CD8-positive, alpha-beta memory T cell (primary cell): ENCODE data around the gene CTNNA3. TPM values are rescaled to one million over a fixed set of nuclear protein-coding genes. Genes with fewer than 3 reads are reported as not detected.

Source experiments
- CTCF ChIA-PET: fragments of 350-600 bp; sonication (Branson Sonifier 250); formaldehyde crosslinking; loops from one replicate; lab custom pipeline; 2021; ENCODE audit warnings: antibody characterized with exemption; lab: Charles Lee
- POLR2A ChIA-PET: fragments of 350-600 bp; sonication (Branson Sonifier 250); formaldehyde crosslinking; loops from one replicate; lab custom pipeline; 2021; ENCODE audit warnings: antibody characterized with exemption; lab: Charles Lee
- DNase-seq, 5 donors: peaks; one replicate each; pipeline versions ENCODE4 v3.0.0 to v3.0.0-alpha.2; 2020 to 2022; ENCODE audit warnings: mixed read lengths in 1 of 5
- H3K27ac ChIP-seq: one replicate; pipeline ENCODE4 v1.7.0; 2013; ENCODE audit warnings: low read depth, mild to moderate bottlenecking, low read length, moderate library complexity
- H3K27me3 ChIP-seq: 2 replicates; pipeline ENCODE4 v1.7.0; 2013; ENCODE audit warnings: low read length, mild to moderate bottlenecking; ENCODE audit not compliant: insufficient read depth, poor library complexity, severe bottlenecking
- H3K36me3 ChIP-seq: 2 replicates; pipeline ENCODE4 v1.7.0; 2013; ENCODE audit warnings: mild to moderate bottlenecking, low read length, moderate library complexity; ENCODE audit not compliant: insufficient read depth
- H3K4me1 ChIP-seq: 2 replicates; pipeline ENCODE4 v1.7.0; 2013; ENCODE audit warnings: mild to moderate bottlenecking, low read length, moderate library complexity; ENCODE audit not compliant: insufficient read depth
- H3K4me3 ChIP-seq: 2 replicates; pipeline ENCODE4 v1.7.0; 2013; ENCODE audit warnings: mild to moderate bottlenecking, low read length
- H3K9me3 ChIP-seq: 2 replicates; pipeline ENCODE4 v1.7.0; 2013; ENCODE audit warnings: mild to moderate bottlenecking, low read length
- H3K27ac Mint-ChIP-seq, 8 donors: one replicate each; pipeline ENCODE4 v1.8.0; 2020 to 2021; ENCODE audit warnings: mixed read lengths in 8 of 8, mild to moderate bottlenecking in 6 of 8, inconsistent platforms in 3 of 8, moderate library complexity in 3 of 8
- H3K27me3 Mint-ChIP-seq, 2 donors: one replicate each; pipeline ENCODE4 v1.8.0; 2020 to 2021; ENCODE audit warnings: mixed read lengths in 2 of 2, mild to moderate bottlenecking in 1 of 2, moderate library complexity in 1 of 2
- H3K36me3 Mint-ChIP-seq, 3 donors: one replicate each; pipeline ENCODE4 v1.8.0; 2020 to 2021; ENCODE audit warnings: mixed read lengths in 3 of 3, inconsistent platforms in 1 of 3, mild to moderate bottlenecking in 1 of 3
- H3K4me1 Mint-ChIP-seq, 3 donors: one replicate each; pipeline ENCODE4 v1.8.0; 2020 to 2021; ENCODE audit warnings: mixed read lengths in 3 of 3, inconsistent platforms in 1 of 3, mild to moderate bottlenecking in 1 of 3
- H3K4me3 Mint-ChIP-seq, 7 donors: one replicate each; pipeline ENCODE4 v1.8.0; 2020 to 2021; ENCODE audit warnings: mixed read lengths in 7 of 7, mild to moderate bottlenecking in 6 of 7, moderate library complexity in 4 of 7, inconsistent platforms in 2 of 7
- H3K9me3 Mint-ChIP-seq, 5 donors: one replicate each; pipeline ENCODE4 v1.8.0; 2020 to 2022; ENCODE audit warnings: mixed read lengths in 5 of 5, mild to moderate bottlenecking in 3 of 5, moderate library complexity in 2 of 5, inconsistent platforms in 1 of 5
- polyA plus RNA-seq: library from polyadenylated mRNA; unstranded; fragments of 300-500 nt; fragmentation: Illumina TruSeq; gene quantifications from one replicate; pipeline ENCODE4 v1.2.3, GENCODE V29; 2021
- total RNA-seq, 2 experiments: library from RNA; stranded (reverse); gene quantifications; one replicate each; pipeline ENCODE4 v1.2.3, GENCODE V29; 2021

Gene CTNNA3
- total and polyA plus RNA-seq, 3 experiments from 2014 or later: 0.92 TPM; not detected in 2

DNA sequence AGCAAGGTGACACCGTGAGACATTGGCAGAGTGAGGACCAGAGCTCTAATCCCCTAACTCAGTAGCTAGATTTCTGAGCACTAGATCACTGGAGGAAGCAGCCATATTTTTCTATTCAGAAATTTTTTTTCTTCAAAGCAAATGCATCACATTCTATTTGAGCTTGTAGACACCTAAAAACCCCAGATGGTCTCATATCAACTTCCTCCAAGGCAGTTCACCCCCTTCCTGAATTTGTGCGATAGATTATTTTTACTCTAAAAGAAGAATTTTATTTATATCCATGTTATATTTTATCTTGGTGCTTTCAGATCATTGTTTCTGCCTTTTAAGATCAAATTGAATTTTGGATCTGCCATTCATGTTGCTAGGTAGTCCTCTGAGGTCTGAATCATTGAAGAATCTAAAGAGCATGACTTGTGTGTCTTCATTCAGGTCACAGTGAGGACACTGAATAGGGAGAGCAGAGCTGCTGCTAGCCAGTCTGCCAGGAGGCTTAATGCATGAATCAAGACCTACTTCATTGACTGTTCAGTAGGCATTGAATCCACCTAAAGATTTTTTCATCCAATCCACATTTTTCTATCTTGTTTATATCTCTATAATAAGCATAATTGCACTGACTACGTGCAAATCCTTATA is 863.1 kb downstream of the CTNNA3 start:
- H3K36me3 ChIP-seq: no peaks in the 10 kb centered on the region
- no peak for DNase-seq
- no peak overlapping the region for H3K27ac ChIP-seq
- ChIA-PET POLR2A (no interaction called here), CTCF (no interaction called here)
- H3K27me3 ChIP-seq: no peaks in the 10 kb centered on the region
- H3K4me1 Mint-ChIP-seq: no peaks in the 10 kb centered on the region
- H3K4me3 ChIP-seq: no peak overlapping the region
- no peaks in the 10 kb centered on the region for H3K9me3 ChIP-seq
- no peak overlapping the region for H3K4me3 Mint-ChIP-seq
- no peaks in the 10 kb centered on the region for H3K36me3 Mint-ChIP-seq
- no peaks in the 10 kb centered on the region for H3K27me3 Mint-ChIP-seq
- H3K4me1 ChIP-seq: no peaks in the 10 kb centered on the region
- H3K27ac Mint-ChIP-seq: no peak overlapping the region
- peaks cover 0 to 7% (median 2%) of the 10 kb centered on the region in 5 donors for H3K9me3 Mint-ChIP-seq

DNA sequence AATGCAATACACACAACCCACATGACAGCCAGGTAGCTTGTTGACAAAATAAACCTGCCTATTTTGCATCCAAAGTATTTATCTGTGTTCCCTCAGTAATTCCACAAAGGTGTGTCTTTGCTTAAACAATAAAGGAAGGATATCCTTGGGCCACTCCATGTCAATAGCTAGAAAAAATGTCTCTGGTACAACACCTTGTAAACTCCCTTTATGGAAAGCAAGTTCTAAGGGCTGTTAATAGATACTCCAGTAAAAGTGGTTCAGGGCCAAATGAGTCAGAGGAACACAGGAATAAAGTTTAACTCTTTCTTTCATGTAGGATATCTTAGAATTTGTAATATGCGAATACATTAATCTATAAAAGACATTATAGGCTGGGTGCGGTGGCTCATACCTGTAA is 867.0 kb downstream of the CTNNA3 start:
- ChIA-PET POLR2A (no interaction called here), CTCF (no interaction called here)
- H3K4me3 ChIP-seq: no peak overlapping the region
- Mint-ChIP-seq H3K4me3 (no peak overlapping the region), H3K9me3 (peaks cover 0 to 6% (median 4%) of the 10 kb centered on the region in 5 donors), H3K4me1 (no peaks in the 10 kb centered on the region), H3K27ac (no peak overlapping the region), H3K36me3 (no peaks in the 10 kb centered on the region), H3K27me3 (no peaks in the 10 kb centered on the region)
- H3K27me3 ChIP-seq: no peaks in the 10 kb centered on the region
- H3K4me1 ChIP-seq: no peaks in the 10 kb centered on the region
- no peak overlapping the region for H3K27ac ChIP-seq
- DNase-seq: no peak
- H3K36me3 ChIP-seq: no peaks in the 10 kb centered on the region
- H3K9me3 ChIP-seq: no peaks in the 10 kb centered on the region

DNA sequence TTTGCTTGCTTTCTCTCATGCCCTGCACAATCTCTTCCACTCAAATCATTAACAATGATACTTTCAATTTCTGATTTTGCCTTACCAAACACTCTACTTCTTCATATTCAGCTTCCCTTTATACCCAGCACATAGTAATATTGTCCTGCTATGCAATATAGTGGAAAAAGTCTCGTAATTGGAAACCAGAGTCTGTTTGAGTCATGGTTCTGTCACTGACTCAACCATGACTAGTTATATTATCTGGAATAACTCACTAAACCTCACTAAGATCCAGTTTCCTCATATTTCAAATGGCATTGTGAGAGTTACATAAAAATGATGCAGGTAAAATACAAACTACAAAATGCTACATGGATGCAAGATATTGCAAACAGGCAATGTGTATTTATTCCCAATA is 868.6 kb downstream of the CTNNA3 start:
- H3K4me1 Mint-ChIP-seq: no peaks in the 10 kb centered on the region
- H3K4me3 ChIP-seq: no peak overlapping the region
- H3K9me3 ChIP-seq: no peaks in the 10 kb centered on the region
- no peak for DNase-seq
- CTCF ChIA-PET: no interaction called here
- H3K4me3 Mint-ChIP-seq: no peak overlapping the region
- H3K36me3 ChIP-seq: no peaks in the 10 kb centered on the region
- no peaks in the 10 kb centered on the region for H3K36me3 Mint-ChIP-seq
- H3K27ac ChIP-seq: no peak overlapping the region
- H3K27ac Mint-ChIP-seq: no peak overlapping the region
- POLR2A ChIA-PET: no interaction called here
- H3K9me3 Mint-ChIP-seq: peaks cover 0 to 6% (median 4%) of the 10 kb centered on the region in 5 donors
- no peaks in the 10 kb centered on the region for H3K4me1 ChIP-seq
- H3K27me3 Mint-ChIP-seq: no peaks in the 10 kb centered on the region
- H3K27me3 ChIP-seq: no peaks in the 10 kb centered on the region

DNA sequence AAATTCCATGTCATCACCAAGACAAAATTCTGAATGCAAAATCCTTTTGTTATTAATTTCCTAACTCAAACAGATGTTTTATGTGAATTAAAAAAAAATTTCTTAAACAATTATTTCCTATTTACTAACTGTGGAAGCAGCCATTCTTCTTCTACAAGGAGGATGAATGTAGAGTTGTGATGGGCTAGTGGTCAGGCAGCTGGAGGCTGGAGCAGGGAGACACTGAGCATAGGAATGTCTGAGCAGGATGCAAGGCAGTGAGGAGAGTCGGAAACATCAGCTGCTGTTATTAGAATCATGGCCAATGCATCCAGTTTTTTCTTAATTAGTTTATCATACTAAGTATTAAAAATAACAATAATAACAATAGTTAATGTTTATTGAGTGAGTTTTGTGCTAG is 872.7 kb downstream of the CTNNA3 start:
- no peaks in the 10 kb centered on the region for H3K27me3 Mint-ChIP-seq
- no peak for DNase-seq
- H3K36me3 Mint-ChIP-seq: no peaks in the 10 kb centered on the region
- H3K9me3 Mint-ChIP-seq: peaks cover 0 to 8% (median 3%) of the 10 kb centered on the region in 5 donors
- CTCF ChIA-PET: no interaction called here
- no peaks in the 10 kb centered on the region for H3K36me3 ChIP-seq
- no peak overlapping the region for H3K4me3 ChIP-seq
- no peaks in the 10 kb centered on the region for H3K27me3 ChIP-seq
- no peaks in the 10 kb centered on the region for H3K4me1 ChIP-seq
- H3K27ac ChIP-seq: no peak overlapping the region
- no peaks in the 10 kb centered on the region for H3K9me3 ChIP-seq
- POLR2A ChIA-PET: no interaction called here
- H3K27ac Mint-ChIP-seq: no peak overlapping the region
- H3K4me1 Mint-ChIP-seq: no peaks in the 10 kb centered on the region
- H3K4me3 Mint-ChIP-seq: no peak overlapping the region

DNA sequence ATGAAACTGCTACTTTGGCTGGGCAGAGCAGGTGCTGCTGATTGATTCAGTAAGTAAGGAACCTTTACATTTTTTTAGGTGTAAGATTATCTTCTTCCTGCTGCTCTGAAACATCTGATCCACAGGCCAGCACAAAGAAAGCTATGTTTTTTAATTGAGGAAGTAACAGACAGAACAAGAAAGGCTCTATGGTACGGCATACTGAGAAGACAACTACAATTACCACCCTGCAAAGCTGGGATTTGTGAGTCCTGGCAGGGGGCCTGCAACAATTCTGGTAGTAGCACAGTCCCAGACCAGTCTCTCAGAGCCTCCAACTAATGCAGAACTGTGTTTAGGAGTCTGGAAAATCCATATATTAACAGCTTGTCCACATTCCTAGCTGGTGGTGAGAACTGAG is 873.2 kb downstream of the CTNNA3 start:
- Mint-ChIP-seq H3K27ac (no peak overlapping the region), H3K9me3 (peaks cover 0 to 5% (median 2%) of the 10 kb centered on the region in 5 donors), H3K27me3 (no peaks in the 10 kb centered on the region), H3K4me3 (no peak overlapping the region), H3K36me3 (no peaks in the 10 kb centered on the region), H3K4me1 (no peaks in the 10 kb centered on the region)
- CTCF ChIA-PET: no interaction called here
- no peaks in the 10 kb centered on the region for H3K27me3 ChIP-seq
- H3K9me3 ChIP-seq: no peaks in the 10 kb centered on the region
- H3K4me1 ChIP-seq: no peaks in the 10 kb centered on the region
- no peaks in the 10 kb centered on the region for H3K36me3 ChIP-seq
- H3K4me3 ChIP-seq: no peak overlapping the region
- POLR2A ChIA-PET: no interaction called here
- DNase-seq: no peak
- no peak overlapping the region for H3K27ac ChIP-seq

DNA sequence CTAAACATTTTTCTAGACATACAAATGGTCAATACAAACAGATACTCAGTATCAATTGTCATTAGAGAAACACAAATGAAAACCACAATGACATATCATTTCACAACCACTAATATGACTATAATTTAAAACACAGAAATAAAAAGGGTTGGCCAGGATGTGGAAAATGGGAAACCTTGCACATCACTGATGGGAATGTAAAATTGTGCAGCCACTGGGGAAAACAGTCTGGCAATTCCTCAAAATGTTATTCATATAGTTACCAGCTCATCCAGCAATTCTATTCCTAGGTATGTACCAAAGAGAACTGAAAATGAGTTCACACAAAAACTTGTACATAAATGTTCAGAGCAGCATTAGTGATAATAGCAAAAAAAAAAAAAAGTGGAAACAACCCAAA is 876.3 kb downstream of the CTNNA3 start:
- H3K27ac ChIP-seq: no peak overlapping the region
- ChIA-PET POLR2A (no interaction called here), CTCF (no interaction called here)
- no peak for DNase-seq
- no peak overlapping the region for H3K4me3 ChIP-seq
- no peaks in the 10 kb centered on the region for H3K9me3 ChIP-seq
- H3K27ac Mint-ChIP-seq: no peak overlapping the region
- no peaks in the 10 kb centered on the region for H3K4me1 ChIP-seq
- H3K4me1 Mint-ChIP-seq: no peaks in the 10 kb centered on the region
- H3K4me3 Mint-ChIP-seq: no peak overlapping the region
- H3K9me3 Mint-ChIP-seq: peaks cover 0 to 11% (median 0%) of the 10 kb centered on the region in 5 donors
- H3K27me3 Mint-ChIP-seq: peaks cover 0 to 2% of the 10 kb centered on the region in 2 donors
- no peaks in the 10 kb centered on the region for H3K36me3 Mint-ChIP-seq
- H3K27me3 ChIP-seq: no peaks in the 10 kb centered on the region
- no peaks in the 10 kb centered on the region for H3K36me3 ChIP-seq

DNA sequence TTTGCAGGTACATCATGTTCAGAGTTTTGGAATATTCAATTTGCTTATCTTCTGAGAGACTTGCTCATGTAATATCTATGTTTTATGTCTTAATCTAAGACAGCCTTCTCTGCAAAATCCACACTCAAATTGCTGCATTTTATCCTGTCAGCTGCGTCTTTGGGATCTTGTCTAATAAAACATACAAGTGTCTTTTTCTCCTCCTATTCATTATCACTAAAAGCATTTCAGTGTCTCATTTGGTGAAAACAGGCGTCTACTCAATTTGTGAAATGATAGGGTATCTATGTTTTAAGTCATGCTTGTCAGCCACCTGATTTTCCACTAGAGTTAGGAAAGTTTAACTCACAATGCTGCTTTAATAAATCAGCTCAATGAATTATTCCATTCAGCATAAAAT is 882.9 kb downstream of the CTNNA3 start:
- no peaks in the 10 kb centered on the region for H3K4me1 ChIP-seq
- no peak overlapping the region for H3K4me3 ChIP-seq
- POLR2A ChIA-PET: no interaction called here
- Mint-ChIP-seq H3K36me3 (no peaks in the 10 kb centered on the region), H3K9me3 (peaks cover 2 to 7% (median 4%) of the 10 kb centered on the region in 5 donors), H3K4me1 (no peaks in the 10 kb centered on the region), H3K4me3 (no peak overlapping the region), H3K27ac (no peak overlapping the region), H3K27me3 (peaks cover 0 to 2% of the 10 kb centered on the region in 2 donors)
- H3K27me3 ChIP-seq: no peaks in the 10 kb centered on the region
- CTCF ChIA-PET: no interaction called here
- no peak for DNase-seq
- no peaks in the 10 kb centered on the region for H3K9me3 ChIP-seq
- no peaks in the 10 kb centered on the region for H3K36me3 ChIP-seq
- no peak overlapping the region for H3K27ac ChIP-seq

DNA sequence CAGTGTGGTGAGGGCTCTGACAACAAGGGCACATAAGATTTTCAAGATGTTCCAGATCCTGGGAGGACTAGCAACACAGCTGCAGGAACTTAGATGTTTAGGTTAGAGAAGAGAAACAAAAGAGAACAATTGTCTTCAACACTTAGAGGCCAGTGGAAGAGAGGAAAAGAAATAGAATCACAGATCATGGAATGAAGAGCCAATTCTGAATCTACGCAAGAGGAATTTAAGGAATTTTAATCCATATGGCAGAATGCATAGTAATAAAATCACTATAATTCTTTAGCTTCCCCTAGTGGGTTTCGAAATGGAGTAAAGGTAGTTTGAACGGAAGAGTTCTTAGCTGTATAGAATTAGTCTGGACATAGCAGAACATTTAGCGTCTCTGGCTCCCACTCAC is 884.8 kb downstream of the CTNNA3 start:
- POLR2A ChIA-PET: no interaction called here
- Histone ChIP-seq H3K27ac (no peak overlapping the region), H3K4me1 (no peaks in the 10 kb centered on the region), H3K27me3 (no peaks in the 10 kb centered on the region), H3K4me3 (no peak overlapping the region), H3K9me3 (no peaks in the 10 kb centered on the region), H3K36me3 (no peaks in the 10 kb centered on the region)
- H3K27me3 Mint-ChIP-seq: no peaks in the 10 kb centered on the region
- no peak overlapping the region for H3K27ac Mint-ChIP-seq
- no peak for DNase-seq
- CTCF ChIA-PET: no interaction called here
- H3K9me3 Mint-ChIP-seq: peaks cover 2 to 7% (median 3%) of the 10 kb centered on the region in 5 donors
- no peak overlapping the region for H3K4me3 Mint-ChIP-seq
- no peaks in the 10 kb centered on the region for H3K36me3 Mint-ChIP-seq
- no peaks in the 10 kb centered on the region for H3K4me1 Mint-ChIP-seq
